Dendritic cell treated with granulocyte-macrophage colony-stimulating factor and Interleukin-4, amounts not matched to agents 40 ng/mL and 50 ng/mL, for 4 days (primary cell): ENCODE measurements around the gene FARP2.
"Not testable (repeated sequence)": the region's sequence is repeated elsewhere in the genome, so short reads cannot be mapped to it uniquely, and the experiment has no call there.

Source experiments
- H3K27ac Mint-ChIP-seq: one replicate; pipeline ENCODE4 v1.8.0; 2022; ENCODE audit warnings: mild to moderate bottlenecking, mixed read lengths
- H3K27me3 Mint-ChIP-seq: one replicate; pipeline ENCODE4 v1.8.0; 2022; ENCODE audit warnings: mild to moderate bottlenecking, mixed read lengths
- H3K36me3 Mint-ChIP-seq: one replicate; pipeline ENCODE4 v1.8.0; 2022; ENCODE audit warnings: low read depth, mixed read lengths
- H3K4me1 Mint-ChIP-seq: one replicate; pipeline ENCODE4 v1.8.0; 2022; ENCODE audit warnings: low read depth, mixed read lengths
- H3K4me3 Mint-ChIP-seq: one replicate; pipeline ENCODE4 v1.8.0; 2022; ENCODE audit warnings: mild to moderate bottlenecking, moderate library complexity, mixed read lengths
- H3K9me3 Mint-ChIP-seq: one replicate; pipeline ENCODE4 v1.8.0; 2022; ENCODE audit warnings: mixed read lengths
- intact Hi-C: fragments of 100-400 bp; cut with micrococcal nuclease; formaldehyde crosslinking; loops from one replicate; pipeline ENCODE4 v1.15.0; 2022

The FARP2 gene

DNA sequence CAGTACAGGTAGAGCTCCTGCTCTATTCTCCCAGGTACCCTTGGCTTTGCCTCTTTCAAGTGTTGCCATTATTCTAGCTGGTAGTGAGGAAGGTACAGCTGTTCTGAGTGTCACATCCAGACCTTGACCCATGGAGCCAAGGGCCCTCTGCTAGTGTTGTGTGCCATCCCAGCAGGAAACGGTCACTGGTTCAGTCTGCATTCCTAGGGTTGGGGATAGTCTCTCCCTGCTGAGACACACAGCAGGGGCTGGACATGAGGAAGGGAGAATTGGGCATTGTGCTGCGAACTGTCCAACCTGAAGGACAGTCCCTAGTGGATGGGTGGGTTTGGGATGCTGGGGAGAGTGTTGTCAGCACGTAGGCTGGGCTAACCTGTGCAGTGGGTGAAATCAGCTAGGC is 59.1 kb downstream of the FARP2 start:
- intact Hi-C loops: no loop called here
- H3K4me1 Mint-ChIP-seq: no peaks in the 10 kb centered on the region
- H3K4me3 Mint-ChIP-seq: no peak overlapping the region
- no peak overlapping the region for H3K27ac Mint-ChIP-seq
- H3K36me3 Mint-ChIP-seq: peaks cover 84% of the 10 kb centered on the region
- H3K9me3 Mint-ChIP-seq: no peaks in the 10 kb centered on the region
- peaks cover 6% of the 10 kb centered on the region for H3K27me3 Mint-ChIP-seq

DNA sequence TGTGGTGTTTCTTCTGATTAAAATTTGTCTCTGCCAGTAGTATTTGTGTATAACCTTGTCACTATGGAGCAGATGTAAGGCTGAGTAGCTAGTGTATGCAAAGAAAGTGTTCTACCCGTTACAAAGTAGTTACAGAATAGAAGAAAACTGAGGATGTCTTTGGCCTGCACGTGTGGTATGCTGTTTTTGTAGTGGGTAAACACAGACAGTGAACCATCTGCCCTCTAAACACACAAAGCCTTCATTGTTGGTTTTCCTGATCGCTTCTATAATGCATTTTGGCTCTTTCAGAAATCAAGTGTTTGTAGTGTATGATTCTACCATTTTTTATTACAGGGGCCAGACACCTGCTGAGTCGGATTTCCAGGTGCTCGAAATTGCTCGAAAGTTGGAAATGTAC is 61.5 kb downstream of the FARP2 start:
- intact Hi-C loops: no loop called here
- peaks cover 17% of the 10 kb centered on the region for H3K27me3 Mint-ChIP-seq
- H3K4me1 Mint-ChIP-seq: no peaks in the 10 kb centered on the region
- H3K4me3 Mint-ChIP-seq: no peak overlapping the region
- peaks cover 6% of the 10 kb centered on the region for H3K9me3 Mint-ChIP-seq
- H3K27ac Mint-ChIP-seq: no peak overlapping the region
- peaks cover 87% of the 10 kb centered on the region for H3K36me3 Mint-ChIP-seq

DNA sequence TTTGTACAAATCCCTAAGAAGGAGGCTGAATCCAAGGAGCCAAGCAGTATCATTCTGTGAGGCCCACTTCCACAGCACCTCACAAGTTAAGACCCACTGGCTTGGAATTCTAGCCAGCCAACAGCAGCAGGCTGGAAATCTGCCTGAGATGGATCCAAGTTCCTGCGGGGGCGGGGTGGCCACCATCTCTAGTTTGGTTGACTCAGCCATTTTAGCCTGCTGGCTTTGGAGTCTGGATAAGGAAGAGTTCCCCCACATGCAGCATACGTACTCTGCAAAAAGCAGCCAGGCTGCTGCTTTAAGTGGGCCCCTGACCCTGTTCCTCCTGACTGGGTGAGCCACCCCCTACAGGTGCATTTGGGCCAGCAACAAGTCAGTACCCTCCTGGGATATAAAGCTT is 65.2 kb downstream of the FARP2 start:
- H3K36me3 Mint-ChIP-seq: peaks cover 73% of the 10 kb centered on the region
- peaks cover 32% of the 10 kb centered on the region for H3K9me3 Mint-ChIP-seq
- intact Hi-C loops: no loop called here
- H3K4me1 Mint-ChIP-seq: no peaks in the 10 kb centered on the region
- H3K4me3 Mint-ChIP-seq: no peak overlapping the region
- H3K27ac Mint-ChIP-seq: no peak overlapping the region
- H3K27me3 Mint-ChIP-seq: peaks cover 45% of the 10 kb centered on the region

GRCh38 chr2:241421942-241422341 is 65.9 kb downstream of the FARP2 start:
- Mint-ChIP-seq H3K27me3 (peaks cover 49% of the 10 kb centered on the region), H3K36me3 (peaks cover 67% of the 10 kb centered on the region), H3K9me3 (peaks cover 32% of the 10 kb centered on the region)
- H3K27ac Mint-ChIP-seq, H3K4me1 Mint-ChIP-seq, H3K4me3 Mint-ChIP-seq, intact Hi-C loops: not testable (repeated sequence)

DNA sequence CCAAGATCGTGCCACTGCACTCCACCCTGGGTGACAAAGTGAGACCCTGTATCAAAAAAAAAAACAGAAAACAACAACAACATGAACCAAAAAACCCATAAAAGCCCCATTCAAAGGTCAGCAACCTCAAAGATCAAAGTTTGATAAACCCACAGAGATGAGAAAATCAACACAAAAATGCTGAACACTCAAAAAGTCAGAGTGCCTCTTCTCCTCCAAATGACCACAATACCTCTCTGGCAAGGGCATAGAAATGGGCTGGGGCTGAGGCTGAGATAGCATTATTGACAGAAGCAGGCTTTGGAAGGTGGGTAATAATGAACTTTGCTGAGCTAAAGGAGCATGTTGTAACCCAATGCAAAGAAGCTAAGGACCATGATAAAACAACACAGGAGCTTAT is 66.3 kb downstream of the FARP2 start:
- H3K36me3 Mint-ChIP-seq: peaks cover 63% of the 10 kb centered on the region
- H3K9me3 Mint-ChIP-seq: peaks cover 32% of the 10 kb centered on the region
- intact Hi-C loops: no loop called here
- peaks cover 49% of the 10 kb centered on the region for H3K27me3 Mint-ChIP-seq
- H3K4me3 Mint-ChIP-seq: no peak overlapping the region
- no peaks in the 10 kb centered on the region for H3K4me1 Mint-ChIP-seq
- no peak overlapping the region for H3K27ac Mint-ChIP-seq

- H3K4me1 Mint-ChIP-seq, H3K4me3 Mint-ChIP-seq, H3K27ac Mint-ChIP-seq, intact Hi-C loops: not testable (repeated sequence)
- H3K36me3 Mint-ChIP-seq: peaks cover 52% of the 10 kb centered on the region
- H3K27me3 Mint-ChIP-seq: peaks cover 47% of the 10 kb centered on the region
- H3K9me3 Mint-ChIP-seq: peaks cover 32% of the 10 kb centered on the region
These were observed 67.4 kb downstream of the FARP2 start for GRCh38 chr2:241423489-241423888.

DNA sequence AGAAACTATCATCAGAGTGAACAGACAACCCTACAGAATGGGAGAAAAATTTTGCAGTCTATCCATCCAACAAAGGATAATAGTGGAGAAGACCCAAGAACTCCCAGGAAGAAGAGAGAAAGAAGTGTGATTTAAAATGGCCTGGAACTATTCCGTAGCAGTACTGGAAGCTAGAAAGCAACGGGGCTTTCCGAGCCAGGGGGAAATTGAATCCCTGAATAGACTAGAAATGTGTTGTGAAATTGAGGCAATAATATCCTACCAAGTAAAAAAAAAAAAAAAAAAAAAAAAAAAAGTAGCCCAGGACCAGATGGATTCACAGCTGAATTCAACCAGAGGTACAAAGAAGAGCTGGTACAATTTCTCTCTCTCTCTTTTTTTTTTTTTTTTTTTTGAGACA is 69.3 kb downstream of the FARP2 start:
- Mint-ChIP-seq H3K36me3 (peaks cover 56% of the 10 kb centered on the region), H3K4me1 (no peaks in the 10 kb centered on the region), H3K4me3 (no peak overlapping the region), H3K27ac (no peak overlapping the region), H3K27me3 (peaks cover 62% of the 10 kb centered on the region), H3K9me3 (peaks cover 32% of the 10 kb centered on the region)
- intact Hi-C loops: no loop called here

GRCh38 chr2:241430178-241430577 is 74.1 kb downstream of the FARP2 start:
- H3K27me3 Mint-ChIP-seq: peaks cover 61% of the 10 kb centered on the region
- peaks cover 62% of the 10 kb centered on the region for H3K36me3 Mint-ChIP-seq
- no peak overlapping the region for H3K27ac Mint-ChIP-seq
- no peak overlapping the region for H3K4me3 Mint-ChIP-seq
- intact Hi-C loops: no loop called here
- H3K9me3 Mint-ChIP-seq: peaks cover under 1% of the 10 kb centered on the region
- no peaks in the 10 kb centered on the region for H3K4me1 Mint-ChIP-seq

GRCh38 chr2:241432824-241433448 is 76.9 kb downstream of the FARP2 start:
- Mint-ChIP-seq H3K36me3 (peaks cover 88% of the 10 kb centered on the region), H3K27ac (no peak overlapping the region), H3K4me3 (no peak overlapping the region)

DNA sequence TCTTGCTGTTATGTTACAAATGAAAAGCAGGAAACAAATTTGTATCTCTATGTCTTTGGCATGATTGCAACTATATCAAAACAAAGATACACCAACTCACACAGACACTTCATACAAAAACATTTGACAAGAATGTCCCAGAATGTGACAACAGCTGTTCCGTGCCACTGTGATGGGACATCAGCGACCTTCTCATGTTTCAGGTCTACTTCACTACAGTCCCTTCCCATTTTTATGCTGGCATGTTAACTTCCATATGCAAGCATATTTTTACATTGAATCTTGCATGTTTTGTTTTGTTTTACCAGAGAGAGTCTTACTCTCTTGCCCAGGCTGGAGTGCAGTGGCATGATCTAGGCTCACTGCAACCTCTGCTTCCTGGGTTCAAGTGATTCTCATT is 81.1 kb downstream of the FARP2 start:
- Mint-ChIP-seq H3K27ac (no peak overlapping the region), H3K4me1 (no peaks in the 10 kb centered on the region), H3K27me3 (peaks cover 81% of the 10 kb centered on the region), H3K36me3 (peaks cover 98% of the 10 kb centered on the region), H3K9me3 (no peaks in the 10 kb centered on the region), H3K4me3 (no peak overlapping the region)
- intact Hi-C loops: no loop called here

More at GRCh38 chr2:241432824-241433448, 76.9 kb downstream of the FARP2 start:
- H3K4me1 Mint-ChIP-seq: no peaks in the 10 kb centered on the region
- H3K9me3 Mint-ChIP-seq: no peaks in the 10 kb centered on the region
- intact Hi-C loops: no loop called here
- peaks cover 70% of the 10 kb centered on the region for H3K27me3 Mint-ChIP-seq

- Mint-ChIP-seq H3K27me3 (peaks cover 91% of the 10 kb centered on the region), H3K9me3 (no peaks in the 10 kb centered on the region), H3K4me1 (peaks cover 17% of the 10 kb centered on the region), H3K36me3 (peaks cover 81% of the 10 kb centered on the region), H3K4me3 (no peak overlapping the region), H3K27ac (no peak overlapping the region)
- intact Hi-C loops: no loop called here
These were observed 85.4 kb downstream of the FARP2 start for GRCh38 chr2:241441492-241441891.

- no peak overlapping the region for H3K27ac Mint-ChIP-seq
- peaks cover 17% of the 10 kb centered on the region for H3K4me1 Mint-ChIP-seq
- H3K27me3 Mint-ChIP-seq: peaks cover 92% of the 10 kb centered on the region
- H3K4me3 Mint-ChIP-seq: no peak overlapping the region
- H3K36me3 Mint-ChIP-seq: peaks cover 65% of the 10 kb centered on the region
- intact Hi-C loops: no loop called here
- H3K9me3 Mint-ChIP-seq: no peaks in the 10 kb centered on the region
These were observed 87.6 kb downstream of the FARP2 start for GRCh38 chr2:241443486-241444223.

- H3K4me1 Mint-ChIP-seq: peaks cover 17% of the 10 kb centered on the region
- intact Hi-C loops: no loop called here
- H3K27me3 Mint-ChIP-seq: peaks cover 92% of the 10 kb centered on the region
- H3K9me3 Mint-ChIP-seq: no peaks in the 10 kb centered on the region
- H3K36me3 Mint-ChIP-seq: peaks cover 54% of the 10 kb centered on the region
- H3K4me3 Mint-ChIP-seq: no peak overlapping the region
- H3K27ac Mint-ChIP-seq: no peak overlapping the region
These were observed 89.3 kb downstream of the FARP2 start for GRCh38 chr2:241445426-241445825.

DNA sequence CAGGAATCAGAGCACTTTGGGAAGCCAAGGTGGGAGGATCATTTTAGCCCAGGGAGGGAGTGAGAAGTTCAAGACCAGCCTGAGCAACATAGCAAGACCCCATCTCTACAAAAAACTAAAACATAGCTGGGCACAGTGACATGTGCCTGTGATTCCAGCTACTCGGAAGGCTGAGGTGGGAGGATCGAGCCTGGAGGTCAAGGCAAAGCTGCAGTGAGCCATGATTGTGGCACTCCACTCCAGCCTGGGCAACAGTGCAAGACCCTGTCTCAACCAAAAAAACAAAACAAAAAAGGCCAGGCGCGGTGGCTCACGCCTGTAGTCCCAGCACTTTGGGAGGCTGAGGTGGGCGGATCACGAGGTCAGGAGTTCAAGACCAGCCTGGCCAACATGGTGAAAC is 94.0 kb downstream of the FARP2 start:
- Mint-ChIP-seq H3K27me3 (peaks cover 88% of the 10 kb centered on the region), H3K36me3 (peaks cover 17% of the 10 kb centered on the region)
- H3K27ac Mint-ChIP-seq, H3K9me3 Mint-ChIP-seq, intact Hi-C loops, H3K4me3 Mint-ChIP-seq, H3K4me1 Mint-ChIP-seq: not testable (repeated sequence)
